HG03521 (cell line): ENCODE results near the gene BANK1.

Source experiments
- ATAC-seq: cut with Tn5 transposase; IDR thresholded peaks from one replicate; pipeline ENCODE4 v1.9.1; 2021; ENCODE audit warnings: mild to moderate bottlenecking, moderate library complexity; ENCODE audit not compliant: unreplicated experiment

The BANK1 gene

GRCh38 chr4:102105983-102106382 is 315.5 kb downstream of the BANK1 start:
- no peak for ATAC-seq

- ATAC-seq, result no peak
These were observed 323.6 kb downstream of the BANK1 start for GRCh38 chr4:102114118-102114630.

- ATAC-seq, result no peak
These were observed 325.6 kb downstream of the BANK1 start for GRCh38 chr4:102116121-102116520.

- no peak for ATAC-seq
These were observed 330.3 kb downstream of the BANK1 start for GRCh38 chr4:102120846-102121245.
